K562 (cell line): ENCODE measurements around the gene CAPN5. TPM values are rescaled to one million over a fixed set of nuclear protein-coding genes. Genes with fewer than 3 reads are reported as not detected.

ENCODE experiments used
- ATAC-seq: fragments of 200-7000 bp; cut with Tn5 transposase; 3 replicates; pipeline ENCODE4 v1.9.1; 2020; ENCODE audit warnings: moderate library complexity
- BruUV-seq: library from RNA; stranded (reverse); fragments of 400-500 nt; replicated peaks from 2 replicates; lab custom pipeline; 2021; lab: Mats Ljungman, UMichigan
- CTCF ChIA-PET: fragments of 300-600 bp; formaldehyde crosslinking; extraction: SDS; loops from one replicate; lab custom pipeline; 2021; ENCODE audit warnings: low intra/inter-chr PET ratio; lab: Yijun Ruan, JAX
- POLR2A ChIA-PET: fragments of 300-600, 350-650 bp; sonication (Branson Sonifier 250); formaldehyde crosslinking; extraction: SDS; loops from one replicate; lab custom pipeline; 2021; ENCODE audit warnings: antibody characterized with exemption, inconsistent platforms; lab: Yijun Ruan, JAX
- DNase-seq, 4 experiments: peaks; one replicate each; pipeline versions ENCODE4 v3.0.0 to v3.0.0-alpha.2; 2011 to 2018; ENCODE audit warnings: low spot score in 3 of 4, mixed read lengths in 3 of 4; ENCODE audit errors: extremely low read depth in 1 of 4
- FAIRE-seq: peaks from 2 replicates; lab custom pipeline; 2011; peaks lifted over from hg19 to GRCh38; lab: Jason Lieb, UNC
- H2AFZ ChIP-seq: 2 replicates; pipeline ENCODE4 v1.6.0; 2011; ENCODE audit warnings: low read depth, low read length, control low read depth, inconsistent platforms
- H3K27ac ChIP-seq: fragments of 200-600 bp; 3 replicates; pipeline ENCODE4 v1.8.0; 2011; ENCODE audit warnings: low read depth, mild to moderate bottlenecking, control low read depth, inconsistent platforms, low read length, moderate library complexity, mixed read lengths; ENCODE audit errors: extremely low read depth
- H3K27me3 ChIP-seq, 2 experiments: fragments of 300-600 bp in 1 of 2; 2 replicates in 1 of 2; 3 replicates in 1 of 2; pipeline versions ENCODE4 v1.6.0 to v1.8.0; 2011; ENCODE audit warnings: inconsistent platforms in 2 of 2, low read length in 2 of 2, mild to moderate bottlenecking in 1 of 2, mixed read lengths in 1 of 2, moderate library complexity in 1 of 2; ENCODE audit not compliant: control insufficient read depth in 2 of 2, insufficient read depth in 2 of 2
- H3K36me3 ChIP-seq: fragments of 300-600 bp; 3 replicates; pipeline ENCODE4 v1.8.0; 2011; ENCODE audit warnings: mild to moderate bottlenecking, low read length, inconsistent platforms; ENCODE audit not compliant: control insufficient read depth, insufficient read depth
- H3K4me1 ChIP-seq, 2 experiments: fragments of 200-600 bp in 1 of 2; replicated peaks in 1 of 2; 2 replicates in 1 of 2; 3 replicates in 1 of 2; pipeline versions ENCODE4 v1.5.1 to v1.8.0; 2011; ENCODE audit warnings: inconsistent platforms in 2 of 2, low read length in 2 of 2, mild to moderate bottlenecking in 1 of 2, mixed read lengths in 1 of 2, moderate library complexity in 1 of 2; ENCODE audit not compliant: control insufficient read depth in 2 of 2, insufficient read depth in 2 of 2
- H3K4me2 ChIP-seq: 2 replicates; pipeline ENCODE4 v1.6.1; 2011; ENCODE audit warnings: low read length, control low read depth, inconsistent platforms, mixed read lengths; ENCODE audit not compliant: insufficient read depth
- H3K4me3 ChIP-seq: fragments of 200-600 bp; sonication (generic), shearing (Covaris generic); 2 replicates; pipeline ENCODE4 v1.5.1; 2016; ENCODE audit warnings: control low read depth, inconsistent platforms
- H3K79me2 ChIP-seq: fragments of 200-600 bp; 3 replicates; pipeline ENCODE4 v1.8.0; 2011; ENCODE audit warnings: low read length, inconsistent platforms; ENCODE audit not compliant: control insufficient read depth, insufficient read depth
- H3K9ac ChIP-seq, 2 experiments: 2 replicates each; pipeline versions ENCODE4 v1.6.0 to v1.6.1; 2011; ENCODE audit warnings: low read depth in 2 of 2, low read length in 2 of 2, control low read depth in 1 of 2, inconsistent platforms in 1 of 2, mild to moderate bottlenecking in 1 of 2, mixed read lengths in 1 of 2; ENCODE audit not compliant: insufficient read depth in 1 of 2
- H3K9me1 ChIP-seq: one replicate; pipeline ENCODE4 v1.6.0; 2011; ENCODE audit warnings: inconsistent platforms, mild to moderate bottlenecking, low read length, moderate library complexity; ENCODE audit not compliant: control insufficient read depth, insufficient read depth
- H3K9me3 ChIP-seq: replicated peaks from 2 replicates; pipeline ENCODE4 v1.5.1; 2011; ENCODE audit warnings: low read depth, low read length, inconsistent platforms; ENCODE audit not compliant: control insufficient read depth, insufficient read depth
- H4K20me1 ChIP-seq: replicated peaks from 2 replicates; pipeline ENCODE4 v1.6.1; 2011; ENCODE audit warnings: low read length, inconsistent platforms, mixed read lengths; ENCODE audit not compliant: control insufficient read depth, insufficient read depth
- BHLHE40 ChIP-seq: IDR thresholded peaks from 2 replicates; pipeline ENCODE4 v1.6.1; 2011; ENCODE audit warnings: low read length, improper control_type of control experiment
- CTCF ChIP-seq, 3 experiments: IDR thresholded peaks in 2 of 3; conservative IDR thresholded peaks in 1 of 3; 2 replicates each; pipeline ENCODE4 v1.5.1; 2011 to 2012; ENCODE audit warnings: low read length in 3 of 3, mild to moderate bottlenecking in 3 of 3, control low read depth in 2 of 3, improper control_type of control experiment in 1 of 3, inconsistent platforms in 1 of 3, low read depth in 1 of 3, mixed read lengths in 1 of 3, moderate library complexity in 1 of 3; ENCODE audit not compliant: insufficient read depth in 2 of 3
- TBL1XR1 ChIP-seq, 2 experiments: IDR thresholded peaks; 2 replicates each; pipeline ENCODE4 v1.6.1; 2012; ENCODE audit warnings: improper control_type of control experiment in 2 of 2, low read length in 2 of 2, mild to moderate bottlenecking in 1 of 2
- USF2 ChIP-seq: sonication (generic); formaldehyde crosslinking; IDR thresholded peaks from 2 replicates; pipeline ENCODE4 v1.5.0; 2020; ENCODE audit warnings: missing genetic modification reagents
- WGBS: fragments of 100-300 bp; shearing (Covaris generic); methylation state at CpG from one replicate; pipeline ENCODE4 v1.1.6; 2016; ENCODE audit warnings: low coverage, mixed read lengths; ENCODE audit not compliant: insufficient coverage; ENCODE audit errors: missing lambda C conversion rate; 5-methylcytosine and 5-hydroxymethylcytosine counted together
- in situ Hi-C: fragments of 300-500 bp; cut with MboI; formaldehyde crosslinking; loops from 4 replicates; pipeline ENCODE4 v1.15.0; 2018; ENCODE audit warnings: inconsistent platforms, mixed read lengths
- intact Hi-C: fragments of 100-400 bp; cut with micrococcal nuclease; formaldehyde crosslinking; loops from 2 replicates; pipeline ENCODE4 v1.14.2; 2022
- polyA plus RNA-seq, 8 experiments: library from polyadenylated mRNA; depleted of rRNA in 4 of 8; stranded (reverse) in 5 of 8; unstranded in 3 of 8; fragments of >200 nt; fragmentation: Nextera tagmentation in 2 of 8; fragmentation: Illumina TruSeq in 1 of 8; extraction: Ambion mirVana in 2 of 8; extraction: Trizol in 1 of 8; gene quantifications; 2 replicates each; pipeline versions ENCODE4 v1.2.1 to v1.2.3, GENCODE V29; 2011 to 2014; ENCODE audit warnings: inconsistent platforms in 1 of 8, missing spikeins in 1 of 8
- total RNA-seq, 7 experiments: library from RNA; depleted of rRNA in 6 of 7; stranded (reverse); fragments of >200 nt in 6 of 7; fragmentation: Illumina TruSeq in 2 of 7; extraction: Trizol in 2 of 7; gene quantifications; 2 replicates each; pipeline versions ENCODE4 v1.2.1 to v1.2.3, GENCODE V29; 2011 to 2021; ENCODE audit warnings: low replicate concordance in 1 of 7

CAPN5 gene
- total and polyA plus RNA-seq, 9 of the 15 experiments (the other 6 are each of a cell fraction or from before 2014, with no cell fraction given), result 0.04 to 0.44 (median 0.14) TPM; not detected in 2

- intact Hi-C loops (no loop called here), in situ Hi-C loops (no loop called here)
- ChIA-PET POLR2A (interaction anchor here (0.6 kb wide), 2 partner anchors 354 to 1447 kb away, joined by 3 read pairs; no protein-coding TSS in a partner anchor), CTCF (interaction anchor here (3.8 kb wide), 1 partner anchor 69 kb away, joined by 25 read pairs; no protein-coding TSS in a partner anchor)
- FAIRE-seq (peak; percentile 56), ATAC-seq (peak; percentile 85), DNase-seq (peak; percentile 30 to 51 (median 48))
- TF ChIP-seq TBL1XR1 (IDR thresholded peaks at IDR 0.05; ENCODE audit: low read length in 2 of 2) (no peak), CTCF (IDR thresholded peaks at IDR 0.05 in 2 of 3, conservative IDR thresholded peaks at IDR 0.05 in 1 of 3; ENCODE audit: insufficient read depth in 2 of 3, low read depth in 1 of 3, low read length in 3 of 3) (peak; percentile 35 to 47 (median 38); a peak in 5 of 6 replicates), BHLHE40 (0 out of 2 replicates have a peak, but pooled peaks have one; percentile 10), USF2 (CRISPR knock-in tag) (0 out of 2 replicates have a peak, but pooled peaks have one; percentile 4)
- Histone ChIP-seq H3K9ac (0 out of 4 replicates have a peak overlapping the region, but pooled peaks of 1 of the 2 experiments have one; percentile 40), H4K20me1 (no peaks in the 10 kb centered on the region; the same call in 1 of the 2 replicates), H3K36me3 (no peaks in the 10 kb centered on the region), H3K27ac (no peak overlapping the region), H3K4me1 (peaks cover 0 to 13% of the 10 kb centered on the region in 2 experiments; a peak in 2 of 5 replicates), H2AFZ (no peak overlapping the region), H3K9me3 (no peaks in the 10 kb centered on the region), H3K4me2 (no peak overlapping the region), H3K79me2 (no peaks in the 10 kb centered on the region), H3K4me3 (no peak overlapping the region), H3K27me3 (peaks cover 11 to 80% of the 10 kb centered on the region in 2 experiments; a peak in 3 of 5 replicates), H3K9me1 (no peaks in the 10 kb centered on the region)
- 31% methylated on average over 16 of the region's 16 CpGs for WGBS
- no TSS peak for BruUV-seq
Measured at GRCh38 chr11:77115181-77115611, 48.4 kb downstream of the CAPN5 start.
